Mucosa of stomach (tissue), 1 donor: ENCODE data around the gene ANKS4B.

ENCODE experiments used
- H3K27me3 ChIP-seq: one replicate; pipeline ENCODE4 v1.7.0; 2013; ENCODE audit warnings: mild to moderate bottlenecking, low read length; ENCODE audit not compliant: control insufficient read depth, insufficient read depth
- H3K36me3 ChIP-seq: one replicate; pipeline ENCODE4 v1.7.0; 2013; ENCODE audit warnings: low read length; ENCODE audit not compliant: control insufficient read depth, insufficient read depth
- H3K4me1 ChIP-seq: one replicate; pipeline ENCODE4 v1.7.0; 2013; ENCODE audit warnings: mild to moderate bottlenecking, low read length; ENCODE audit not compliant: control insufficient read depth, insufficient read depth
- H3K4me3 ChIP-seq: one replicate; pipeline ENCODE4 v1.7.0; 2013; ENCODE audit warnings: low read length
- H3K9ac ChIP-seq: one replicate; pipeline ENCODE4 v1.7.0; 2013; ENCODE audit warnings: mild to moderate bottlenecking, low read length, moderate library complexity
- H3K9me3 ChIP-seq: one replicate; pipeline ENCODE4 v1.7.0; 2013; ENCODE audit warnings: mild to moderate bottlenecking, low read length, moderate library complexity; ENCODE audit not compliant: control insufficient read depth
- donor health status: Pancreatic carcinoma.

The ANKS4B gene

GRCh38 chr16:21222495-21223337 is 10.8 kb upstream of the ANKS4B start:
- H3K27me3 ChIP-seq: no peaks in the 10 kb centered on the region

GRCh38 chr16:21223787-21224186 is 9.7 kb upstream of the ANKS4B start:
- Histone ChIP-seq H3K4me3 (no peak overlapping the region), H3K9ac (no peak overlapping the region), H3K9me3 (no peaks in the 10 kb centered on the region), H3K4me1 (no peaks in the 10 kb centered on the region), H3K36me3 (no peaks in the 10 kb centered on the region), H3K27me3 (no peaks in the 10 kb centered on the region)

More at GRCh38 chr16:21222495-21223337, 10.8 kb upstream of the ANKS4B start:
- Histone ChIP-seq H3K9me3 (no peaks in the 10 kb centered on the region), H3K4me1 (no peaks in the 10 kb centered on the region), H3K9ac (no peak overlapping the region), H3K36me3 (no peaks in the 10 kb centered on the region), H3K4me3 (no peak overlapping the region)

GRCh38 chr16:21224800-21225199 is 8.7 kb upstream of the ANKS4B start:
- H3K27me3 ChIP-seq: no peaks in the 10 kb centered on the region
- H3K4me1 ChIP-seq: no peaks in the 10 kb centered on the region

GRCh38 chr16:21226749-21227148 is 6.8 kb upstream of the ANKS4B start:
- H3K9ac ChIP-seq: no peak overlapping the region
- H3K9me3 ChIP-seq: no peaks in the 10 kb centered on the region
- H3K27me3 ChIP-seq: no peaks in the 10 kb centered on the region
- no peak overlapping the region for H3K4me3 ChIP-seq
- no peaks in the 10 kb centered on the region for H3K4me1 ChIP-seq
- H3K36me3 ChIP-seq: no peaks in the 10 kb centered on the region

More at GRCh38 chr16:21224800-21225199, 8.7 kb upstream of the ANKS4B start:
- Histone ChIP-seq H3K9ac (no peak overlapping the region), H3K4me3 (no peak overlapping the region), H3K9me3 (no peaks in the 10 kb centered on the region), H3K36me3 (no peaks in the 10 kb centered on the region)

GRCh38 chr16:21227866-21228265 is 5.6 kb upstream of the ANKS4B start:
- Histone ChIP-seq H3K9ac (no peak overlapping the region), H3K27me3 (no peaks in the 10 kb centered on the region), H3K4me1 (no peaks in the 10 kb centered on the region), H3K9me3 (no peaks in the 10 kb centered on the region), H3K4me3 (no peak overlapping the region), H3K36me3 (no peaks in the 10 kb centered on the region)

- Histone ChIP-seq H3K36me3 (no peaks in the 10 kb centered on the region), H3K4me3 (no peak overlapping the region), H3K27me3 (no peaks in the 10 kb centered on the region), H3K4me1 (no peaks in the 10 kb centered on the region), H3K9me3 (no peaks in the 10 kb centered on the region), H3K9ac (no peak overlapping the region)
Observed at GRCh38 chr16:21228361-21228872, 5.1 kb upstream of the ANKS4B start.

- no peaks in the 10 kb centered on the region for H3K4me1 ChIP-seq
- no peak overlapping the region for H3K9ac ChIP-seq
- H3K9me3 ChIP-seq: no peaks in the 10 kb centered on the region
- no peaks in the 10 kb centered on the region for H3K36me3 ChIP-seq
- H3K4me3 ChIP-seq: no peak overlapping the region
- no peaks in the 10 kb centered on the region for H3K27me3 ChIP-seq
Observed at GRCh38 chr16:21233045-21233520, 416 bp upstream of the ANKS4B start.

- no peaks in the 10 kb centered on the region for H3K9me3 ChIP-seq
- H3K4me3 ChIP-seq: no peak overlapping the region
- H3K27me3 ChIP-seq: no peaks in the 10 kb centered on the region
- H3K9ac ChIP-seq: no peak overlapping the region
- no peaks in the 10 kb centered on the region for H3K4me1 ChIP-seq
- H3K36me3 ChIP-seq: no peaks in the 10 kb centered on the region
Observed at GRCh38 chr16:21235199-21235585, 1.7 kb downstream of the ANKS4B start.

GRCh38 chr16:21236831-21237230 is 3.3 kb downstream of the ANKS4B start:
- H3K27me3 ChIP-seq: no peaks in the 10 kb centered on the region
- no peaks in the 10 kb centered on the region for H3K36me3 ChIP-seq
- no peaks in the 10 kb centered on the region for H3K4me1 ChIP-seq
- no peak overlapping the region for H3K9ac ChIP-seq
- no peaks in the 10 kb centered on the region for H3K9me3 ChIP-seq
- H3K4me3 ChIP-seq: no peak overlapping the region

- Histone ChIP-seq H3K27me3 (no peaks in the 10 kb centered on the region), H3K9me3 (no peaks in the 10 kb centered on the region), H3K4me3 (no peak overlapping the region), H3K36me3 (no peaks in the 10 kb centered on the region), H3K9ac (no peak overlapping the region), H3K4me1 (no peaks in the 10 kb centered on the region)
Observed at GRCh38 chr16:21239646-21240045, 6.1 kb downstream of the ANKS4B start.

- no peaks in the 10 kb centered on the region for H3K9me3 ChIP-seq
- no peaks in the 10 kb centered on the region for H3K36me3 ChIP-seq
- no peaks in the 10 kb centered on the region for H3K27me3 ChIP-seq
- H3K4me3 ChIP-seq: no peak overlapping the region
- no peak overlapping the region for H3K9ac ChIP-seq
- H3K4me1 ChIP-seq: no peaks in the 10 kb centered on the region
Observed at GRCh38 chr16:21242756-21243155, 9.3 kb downstream of the ANKS4B start.

- Histone ChIP-seq H3K4me3 (no peak overlapping the region), H3K27me3 (no peaks in the 10 kb centered on the region), H3K9me3 (no peaks in the 10 kb centered on the region), H3K36me3 (no peaks in the 10 kb centered on the region), H3K4me1 (no peaks in the 10 kb centered on the region), H3K9ac (no peak overlapping the region)
Observed at GRCh38 chr16:21244518-21245215, 11.2 kb downstream of the ANKS4B start.
